GM21786 (cell line): ENCODE data around the gene DPP3.

Experiments used
- ATAC-seq: cut with Tn5 transposase; IDR thresholded peaks from one replicate; pipeline ENCODE4 v1.9.1; 2021; ENCODE audit not compliant: unreplicated experiment

The DPP3 gene

GRCh38 chr11:66555416-66555815, 75.2 kb downstream of the DPP3 start:
- ATAC-seq, result no peak

- ATAC-seq, result no peak
These were observed 75.9 kb downstream of the DPP3 start for GRCh38 chr11:66556086-66556485.

GRCh38 chr11:66557733-66558326, 77.6 kb downstream of the DPP3 start:
- no peak for ATAC-seq
